GM19240 (cell line): ENCODE results near the gene FBXO11.

Source experiments
- DNase-seq: peaks from one replicate; pipeline ENCODE4 v3.0.0; 2011; ENCODE audit warnings: low spot score; ENCODE audit not compliant: insufficient read length

FBXO11 gene

DNA sequence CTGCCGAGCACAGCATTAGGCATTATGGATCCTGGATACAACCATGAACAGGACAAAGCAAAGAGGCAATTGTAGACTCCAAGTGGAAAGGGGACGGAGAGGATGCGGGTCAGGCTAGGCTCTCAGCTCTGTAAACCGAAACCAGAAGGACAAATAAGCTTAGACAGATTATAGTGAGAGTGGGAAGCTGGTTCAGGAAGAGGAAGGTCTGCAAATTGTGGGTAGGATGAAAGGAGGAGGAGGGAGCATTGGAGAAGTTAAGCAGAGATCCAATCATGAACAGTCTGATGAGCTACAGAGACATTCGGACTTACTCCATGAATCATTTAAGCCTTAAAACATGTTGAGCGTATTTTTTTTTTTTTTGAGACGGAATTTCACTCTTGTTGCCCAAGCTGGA is 120.3 kb downstream of the FBXO11 start:
- DNase-seq: no peak

DNA sequence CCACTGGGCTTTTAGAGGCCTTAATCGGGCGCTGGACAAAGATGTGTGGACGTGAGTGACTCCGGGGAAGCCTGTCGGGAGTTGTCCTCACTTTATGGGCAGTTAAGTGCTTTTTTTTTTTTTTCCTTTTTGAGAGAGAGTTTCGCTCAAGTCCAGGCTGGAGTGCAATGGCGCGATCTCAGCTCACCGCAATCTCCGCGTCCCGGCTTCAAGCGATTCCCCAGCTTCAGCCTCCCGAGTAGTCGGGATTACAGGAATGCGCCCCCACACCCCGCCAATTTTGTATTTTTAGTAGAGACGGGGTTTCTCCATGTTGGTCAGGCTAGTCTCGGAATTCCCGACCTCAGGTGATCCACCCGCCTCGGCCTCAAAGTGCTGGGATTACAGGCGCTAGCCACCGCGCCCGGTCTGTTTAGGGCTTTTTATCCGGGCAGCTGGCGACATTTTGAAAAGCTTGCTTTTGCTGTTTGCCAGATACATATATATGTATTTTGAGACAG is 121.9 kb downstream of the FBXO11 start:
- DNase-seq: no peak

DNA sequence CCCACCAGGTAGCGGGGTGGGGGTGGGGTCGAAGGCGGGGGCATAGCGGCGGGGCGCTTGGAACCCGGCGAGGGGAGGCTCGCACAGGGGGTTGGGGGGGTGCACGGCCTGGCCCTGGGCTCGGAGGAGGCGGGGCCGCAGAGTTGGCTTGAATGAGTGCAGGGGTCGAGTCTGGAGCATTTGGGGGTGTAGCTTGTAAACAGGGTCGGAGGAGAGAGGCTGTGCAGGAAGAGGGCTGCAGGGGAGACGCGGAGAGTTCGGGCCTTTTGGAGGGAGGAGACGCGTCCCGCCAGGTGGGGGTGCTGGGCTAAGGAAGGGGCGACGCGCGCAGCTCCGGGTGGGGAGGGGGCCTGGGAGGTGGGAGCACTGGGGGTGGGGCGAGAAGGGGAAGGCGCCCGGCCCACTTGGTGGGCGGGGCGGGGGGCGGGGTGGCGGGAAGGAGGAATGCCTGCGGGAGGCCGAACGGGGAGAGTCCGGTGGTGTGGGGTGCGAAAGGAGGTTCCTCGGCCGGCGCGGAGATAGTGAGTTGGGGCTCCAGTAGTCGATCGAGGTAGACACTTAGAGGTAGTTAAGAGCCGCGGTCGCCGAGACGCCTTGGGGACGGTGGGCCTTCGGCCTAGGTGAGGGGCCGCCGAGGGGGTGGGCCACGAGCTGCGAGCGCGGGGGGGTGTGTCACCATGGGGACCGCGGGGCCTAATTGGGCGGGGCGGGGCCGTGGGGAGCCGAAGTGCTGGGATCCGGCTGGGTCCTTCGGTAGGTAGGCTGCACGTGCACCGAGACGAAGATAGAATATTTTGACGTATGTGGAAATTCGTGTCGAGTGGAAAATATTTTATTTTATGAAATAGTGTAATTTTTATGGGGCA is 122.6 kb downstream of the FBXO11 start:
- DNase-seq: peak; percentile 29

DNA sequence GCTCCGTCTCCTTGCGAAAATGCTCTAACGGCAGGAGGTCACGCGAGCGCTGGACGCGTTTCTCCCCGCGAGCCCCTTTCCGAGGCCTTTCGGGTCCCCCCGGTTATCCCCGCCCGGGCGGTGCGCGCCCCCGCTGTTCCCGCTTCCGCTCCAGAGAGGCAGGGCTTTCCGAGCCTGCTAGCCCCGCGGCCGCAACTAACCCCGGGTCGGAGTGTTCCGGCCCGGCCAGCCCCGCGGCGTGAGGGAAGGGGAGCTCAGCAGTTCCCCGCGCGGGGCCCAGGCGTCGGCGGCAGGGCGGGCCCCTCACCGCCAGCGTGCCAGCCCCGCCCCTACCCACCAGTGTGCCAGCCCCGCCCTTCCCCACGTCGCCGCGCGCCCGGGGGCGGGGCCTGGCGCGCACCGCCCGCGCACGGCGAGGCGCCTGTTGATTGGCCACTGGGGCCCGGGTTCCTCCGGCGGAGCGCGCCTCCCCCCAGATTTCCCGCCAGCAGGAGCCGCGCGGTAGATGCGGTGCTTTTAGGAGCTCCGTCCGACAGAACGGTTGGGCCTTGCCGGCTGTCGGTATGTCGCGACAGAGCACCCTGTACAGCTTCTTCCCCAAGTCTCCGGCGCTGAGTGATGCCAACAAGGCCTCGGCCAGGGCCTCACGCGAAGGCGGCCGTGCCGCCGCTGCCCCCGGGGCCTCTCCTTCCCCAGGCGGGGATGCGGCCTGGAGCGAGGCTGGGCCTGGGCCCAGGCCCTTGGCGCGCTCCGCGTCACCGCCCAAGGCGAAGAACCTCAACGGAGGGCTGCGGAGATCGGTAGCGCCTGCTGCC is 123.4 kb downstream of the FBXO11 start, which contains the start of gene MSH6:
MSH6 (plus strand) TSS at position 475 of the 815 bp plus-strand sequence; CDS start at position 564, 89 bp downstream.
- DNase-seq: peak; percentile 89

DNA sequence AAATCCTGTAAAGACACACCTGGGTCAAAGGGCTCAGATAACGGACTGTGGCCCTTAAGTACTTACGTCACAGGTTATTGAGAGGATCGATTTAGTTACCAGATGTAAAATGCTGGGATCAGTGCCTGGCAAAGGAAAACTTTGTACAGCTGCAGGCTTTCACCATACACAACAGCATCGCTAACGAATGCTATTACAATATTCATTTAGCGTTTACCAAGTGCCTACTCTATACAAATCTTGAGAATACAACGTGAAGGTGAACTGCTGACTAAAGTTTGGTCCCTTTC is 124.0 kb downstream of the FBXO11 start:
- no peak for DNase-seq

DNA sequence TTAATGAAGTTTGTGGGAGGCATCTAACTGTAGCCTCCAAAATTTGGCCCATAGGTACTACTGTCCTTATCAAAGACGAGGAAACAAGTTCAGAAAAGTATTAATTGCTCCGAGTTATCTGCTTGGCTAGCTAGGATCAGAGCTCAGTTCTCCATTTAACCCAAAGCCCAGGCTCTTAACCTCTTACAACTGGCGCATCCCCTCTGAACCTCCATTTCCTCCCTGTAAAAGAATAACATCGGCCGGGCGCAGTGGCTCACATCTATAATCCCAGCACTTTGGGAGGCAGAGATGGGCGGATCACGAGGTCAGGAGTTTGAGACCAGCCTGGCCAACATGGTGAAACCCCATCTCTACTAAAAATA is 126.9 kb downstream of the FBXO11 start:
- DNase-seq: no peak

DNA sequence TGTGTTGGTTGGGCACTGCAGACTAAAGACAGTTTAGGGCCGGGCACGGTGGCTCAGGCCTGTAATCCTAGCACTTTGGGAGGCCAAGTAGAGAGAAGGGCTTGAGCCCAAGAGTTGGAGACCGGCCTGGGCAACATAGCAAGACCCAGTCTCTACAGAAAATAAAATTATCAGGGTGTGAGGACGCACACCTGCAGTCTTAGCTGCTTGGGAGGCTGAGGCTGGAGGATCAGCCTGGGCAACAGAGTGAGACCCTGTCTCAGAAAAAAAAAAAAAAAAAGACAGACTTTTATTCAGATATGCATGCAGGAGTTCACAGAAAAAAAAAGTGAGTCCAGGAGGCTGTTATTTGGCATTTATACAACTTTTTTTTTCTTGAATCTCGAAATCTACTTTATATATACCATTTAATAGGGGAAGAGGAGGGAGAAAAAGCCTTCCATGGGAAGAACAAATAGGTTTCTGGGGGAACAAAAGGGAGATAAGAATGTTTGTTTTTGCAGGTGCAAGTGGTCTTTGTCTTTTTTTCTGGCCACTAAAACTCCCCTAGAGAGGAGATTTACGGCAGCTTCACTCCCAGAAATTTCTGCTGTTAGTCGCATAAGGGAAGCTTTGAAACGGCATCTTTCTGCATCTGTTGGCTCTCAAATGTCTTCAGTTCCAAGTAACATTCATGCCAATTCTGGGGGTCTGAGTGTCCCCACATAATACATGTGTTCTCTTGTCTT is 127.4 kb downstream of the FBXO11 start:
- no peak for DNase-seq

GRCh38 chr2:47777277-47777937 is 128.9 kb downstream of the FBXO11 start:
- DNase-seq: no peak

DNA sequence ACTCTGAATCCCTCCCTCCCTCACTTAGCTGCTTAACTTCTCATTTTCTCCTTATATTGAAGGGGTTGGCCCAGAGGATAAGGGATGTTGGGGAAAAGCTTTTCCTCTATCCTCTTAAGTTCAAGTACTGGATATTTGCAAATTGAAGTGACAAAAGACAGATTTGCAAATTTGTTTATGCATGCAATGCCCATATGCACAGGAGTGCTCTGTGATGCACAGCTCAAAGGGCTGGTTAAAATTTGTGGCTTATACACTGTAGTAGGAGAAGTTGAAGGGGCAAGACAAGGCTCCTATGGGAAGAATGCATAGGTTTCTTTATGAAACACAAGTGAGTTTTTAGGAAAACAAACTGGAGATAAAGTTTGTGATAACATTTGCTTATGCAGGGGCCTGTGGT is 131.7 kb downstream of the FBXO11 start:
- no peak for DNase-seq

- DNase-seq: no peak
These were observed 134.0 kb downstream of the FBXO11 start for GRCh38 chr2:47772343-47772742.

DNA sequence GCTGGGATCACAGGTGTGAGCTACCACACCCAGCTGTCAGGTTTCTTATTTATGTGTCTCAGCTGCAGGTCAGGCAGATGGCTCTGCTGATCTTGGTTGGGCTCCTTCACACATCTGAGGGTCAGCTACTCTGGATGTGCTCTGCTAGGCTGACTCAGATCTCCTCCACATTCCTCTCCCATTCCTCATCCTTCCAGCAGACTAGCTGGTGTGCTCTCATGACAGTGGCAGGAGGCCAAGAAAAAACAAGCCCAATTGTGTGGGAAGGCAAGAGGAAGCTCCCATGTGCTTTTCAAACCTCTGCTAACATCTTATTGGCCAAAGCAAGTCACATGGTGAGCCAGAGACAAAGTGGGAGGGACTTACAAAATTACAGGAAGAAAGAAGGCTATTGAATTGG is 135.1 kb downstream of the FBXO11 start:
- DNase-seq: no peak

- no peak for DNase-seq
These were observed 137.0 kb downstream of the FBXO11 start for GRCh38 chr2:47769318-47769717.

- DNase-seq: peak; percentile 25
These were observed 138.3 kb downstream of the FBXO11 start for GRCh38 chr2:47767880-47768609.

DNA sequence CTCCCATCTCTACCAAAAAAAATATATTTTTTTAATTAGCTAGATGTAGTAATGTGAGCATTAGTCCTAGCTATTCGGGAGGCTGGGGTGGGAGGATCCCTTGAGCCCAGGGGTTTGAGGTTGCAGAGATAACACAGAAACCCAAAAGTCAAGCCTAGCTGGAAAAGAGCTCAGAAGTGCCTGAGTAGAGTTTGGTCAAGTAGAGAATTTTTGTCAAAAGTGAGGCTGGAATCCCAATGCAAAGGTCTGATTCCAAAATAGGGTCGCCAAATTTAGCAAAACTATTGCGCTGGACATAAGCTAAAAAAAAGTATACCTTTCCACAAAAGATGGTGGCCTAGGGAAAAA is 138.8 kb downstream of the FBXO11 start:
- DNase-seq: no peak

GRCh38 chr2:47751856-47752414 is 154.4 kb downstream of the FBXO11 start:
- DNase-seq: no peak

GRCh38 chr2:47747878-47748277 is 158.4 kb downstream of the FBXO11 start:
- no peak for DNase-seq

- no peak for DNase-seq
These were observed 162.2 kb downstream of the FBXO11 start for GRCh38 chr2:47744074-47744473.

- DNase-seq: no peak
These were observed 164.7 kb downstream of the FBXO11 start for GRCh38 chr2:47741637-47742036.

GRCh38 chr2:47741101-47741500 is 165.2 kb downstream of the FBXO11 start:
- DNase-seq: no peak
